ENCODE measurements around the gene CCDC15. TPM values are rescaled to one million over a fixed set of nuclear protein-coding genes. Genes with fewer than 3 reads are reported as not detected.

The CCDC15 gene
- total and polyA plus RNA-seq, 2 of the 4 experiments (the other 2 are of a cell fraction): 1.1 to 2.0 TPM

DNA sequence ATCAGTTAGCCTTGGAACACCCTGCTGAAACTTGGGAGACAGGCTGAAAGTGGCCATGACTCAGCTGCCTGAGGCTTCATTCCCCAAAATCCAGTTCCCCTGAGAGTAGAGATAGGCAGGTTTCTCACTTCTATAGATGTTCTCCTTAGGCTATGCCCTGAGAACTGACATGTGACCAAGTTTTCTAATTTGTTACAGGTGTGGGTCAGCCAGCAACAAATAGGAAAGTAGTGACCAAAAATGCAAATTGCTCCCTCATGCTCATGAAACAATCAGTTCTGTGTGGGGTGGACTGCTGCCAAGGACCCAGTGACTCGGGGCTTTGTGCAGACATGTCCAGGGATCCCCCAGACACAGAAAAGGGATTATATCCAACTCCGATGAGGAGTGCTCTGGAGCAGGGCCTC is 7.3 kb upstream of the CCDC15 start:
- H3K4me1 ChIP-seq (ENCODE audit: control insufficient read depth, insufficient read depth, low read length): 0 out of 2 replicates have a peak, but pooled peaks cover 2% of the 10 kb centered on the region
- DNase-seq (peak; percentile 40), ATAC-seq (ENCODE audit: low read depth) (peak; percentile 68)
- dilution Hi-C loops (cut with HindIII; ENCODE audit: low sequenced_read_pairs, unreplicated experiment): no loop called here
- H3K36me3 ChIP-seq (ENCODE audit: control insufficient read depth, insufficient read depth, low read length): no peaks in the 10 kb centered on the region
- in situ Hi-C loops (cut with MboI; ENCODE audit: low sequenced_read_pairs): no loop called here
- ChIA-PET POLR2A (ENCODE audit: unreplicated experiment) (no interaction called here), CTCF (no interaction called here)
- no peaks in the 10 kb centered on the region for H3K9me3 ChIP-seq (ENCODE audit: control insufficient read depth, insufficient read depth, low read length)
- TF ChIP-seq MAFK (IDR thresholded peaks at IDR 0.05; ENCODE audit: low read depth, low read length): no peak
- no peak for TF ChIP-seq RAD21 (IDR thresholded peaks at IDR 0.05; ENCODE audit: low read length)
- TF ChIP-seq, protein P1, sequence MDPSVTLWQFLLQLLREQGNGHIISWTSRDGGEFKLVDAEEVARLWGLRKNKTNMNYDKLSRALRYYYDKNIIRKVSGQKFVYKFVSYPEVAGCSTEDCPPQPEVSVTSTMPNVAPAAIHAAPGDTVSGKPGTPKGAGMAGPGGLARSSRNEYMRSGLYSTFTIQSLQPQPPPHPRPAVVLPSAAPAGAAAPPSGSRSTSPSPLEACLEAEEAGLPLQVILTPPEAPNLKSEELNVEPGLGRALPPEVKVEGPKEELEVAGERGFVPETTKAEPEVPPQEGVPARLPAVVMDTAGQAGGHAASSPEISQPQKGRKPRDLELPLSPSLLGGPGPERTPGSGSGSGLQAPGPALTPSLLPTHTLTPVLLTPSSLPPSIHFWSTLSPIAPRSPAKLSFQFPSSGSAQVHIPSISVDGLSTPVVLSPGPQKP (IDR thresholded peaks at IDR 0.05; ENCODE audit: borderline replicate concordance, low read depth, low read length): no peak
- TF ChIP-seq, protein P2, sequence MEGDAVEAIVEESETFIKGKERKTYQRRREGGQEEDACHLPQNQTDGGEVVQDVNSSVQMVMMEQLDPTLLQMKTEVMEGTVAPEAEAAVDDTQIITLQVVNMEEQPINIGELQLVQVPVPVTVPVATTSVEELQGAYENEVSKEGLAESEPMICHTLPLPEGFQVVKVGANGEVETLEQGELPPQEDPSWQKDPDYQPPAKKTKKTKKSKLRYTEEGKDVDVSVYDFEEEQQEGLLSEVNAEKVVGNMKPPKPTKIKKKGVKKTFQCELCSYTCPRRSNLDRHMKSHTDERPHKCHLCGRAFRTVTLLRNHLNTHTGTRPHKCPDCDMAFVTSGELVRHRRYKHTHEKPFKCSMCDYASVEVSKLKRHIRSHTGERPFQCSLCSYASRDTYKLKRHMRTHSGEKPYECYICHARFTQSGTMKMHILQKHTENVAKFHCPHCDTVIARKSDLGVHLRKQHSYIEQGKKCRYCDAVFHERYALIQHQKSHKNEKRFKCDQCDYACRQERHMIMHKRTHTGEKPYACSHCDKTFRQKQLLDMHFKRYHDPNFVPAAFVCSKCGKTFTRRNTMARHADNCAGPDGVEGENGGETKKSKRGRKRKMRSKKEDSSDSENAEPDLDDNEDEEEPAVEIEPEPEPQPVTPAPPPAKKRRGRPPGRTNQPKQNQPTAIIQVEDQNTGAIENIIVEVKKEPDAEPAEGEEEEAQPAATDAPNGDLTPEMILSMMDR (conservative IDR thresholded peaks at IDR 0.05; ENCODE audit: low read depth, low read length): no peak
- no peak for TF ChIP-seq MAZ (IDR thresholded peaks at IDR 0.05; ENCODE audit: borderline replicate concordance, low read depth, low read length)
- no peak for TF ChIP-seq FOS (IDR thresholded peaks at IDR 0.05; ENCODE audit: low read depth, low read length)
- no peak for TF ChIP-seq CHD1 (IDR thresholded peaks at IDR 0.05; ENCODE audit: low read depth, low read length)
- no peak for TF ChIP-seq BHLHE40 (IDR thresholded peaks at IDR 0.05; ENCODE audit: low read depth, low read length)
- no peak for TF ChIP-seq CEBPB (IDR thresholded peaks at IDR 0.05; ENCODE audit: low read depth, low read length)
- no peak for TF ChIP-seq MXI1 (IDR thresholded peaks at IDR 0.05; ENCODE audit: borderline replicate concordance, low read depth, low read length)
- TF ChIP-seq RFX5 (IDR thresholded peaks at IDR 0.05; ENCODE audit: low read depth, low read length): no peak
- TF ChIP-seq NFE2L2 (IDR thresholded peaks at IDR 0.05; ENCODE audit: low read depth, low read length): no peak
- TF ChIP-seq, protein P3, sequence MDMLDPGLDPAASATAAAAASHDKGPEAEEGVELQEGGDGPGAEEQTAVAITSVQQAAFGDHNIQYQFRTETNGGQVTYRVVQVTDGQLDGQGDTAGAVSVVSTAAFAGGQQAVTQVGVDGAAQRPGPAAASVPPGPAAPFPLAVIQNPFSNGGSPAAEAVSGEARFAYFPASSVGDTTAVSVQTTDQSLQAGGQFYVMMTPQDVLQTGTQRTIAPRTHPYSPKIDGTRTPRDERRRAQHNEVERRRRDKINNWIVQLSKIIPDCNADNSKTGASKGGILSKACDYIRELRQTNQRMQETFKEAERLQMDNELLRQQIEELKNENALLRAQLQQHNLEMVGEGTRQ (IDR thresholded peaks at IDR 0.05; ENCODE audit: low read depth, low read length): no peak
- H2AK9ac ChIP-seq (replicated peaks; ENCODE audit: low read depth, low read length, poor library complexity): no peak overlapping the region
- peak overlapping the region; percentile 42; the same call in 1 of the 2 replicates for H2BK120ac ChIP-seq (ENCODE audit: low read depth, low read length)
- 0 out of 2 replicates have a peak overlapping the region, but pooled peaks have one; percentile 13 for H3K14ac ChIP-seq (replicated peaks; ENCODE audit: low read depth, low read length)
- peak overlapping the region; percentile 75 for H4K5ac ChIP-seq (ENCODE audit: low read depth, low read length)
- peak overlapping the region; percentile 7; the same call in 1 of the 2 replicates for H3K27ac ChIP-seq (ENCODE audit: insufficient read depth, low read length)
- no peak overlapping the region for H2AK5ac ChIP-seq (ENCODE audit: low read depth, low read length)
- H3K4ac ChIP-seq (ENCODE audit: low read depth, low read length): no peak overlapping the region
- H3K18ac ChIP-seq (ENCODE audit: low read depth, low read length): peak overlapping the region; percentile 20; the same call in 1 of the 2 replicates
- H3K4me3 ChIP-seq (ENCODE audit: insufficient read depth, low read depth, low read length): no peak overlapping the region
- H3K27me3 ChIP-seq (ENCODE audit: control insufficient read depth, insufficient read depth, low read length): no peaks in the 10 kb centered on the region
- peak overlapping the region; percentile 21; the same call in 1 of the 3 replicates for H2BK15ac ChIP-seq (ENCODE audit: low read depth, low read length)
- intact Hi-C loops (cut with micrococcal nuclease): no loop called here
- H3K23ac ChIP-seq (ENCODE audit: low read depth, low read length): no peak overlapping the region
- H3K9ac ChIP-seq (ENCODE audit: low read depth, low read length): no peak overlapping the region
- peak overlapping the region; percentile 80 for H2AFZ ChIP-seq (replicated peaks; ENCODE audit: low read length, poor library complexity)
- no peak overlapping the region; the same call in 1 of the 2 replicates for H4K91ac ChIP-seq (ENCODE audit: insufficient read depth, low read depth, low read length)
- no peaks in the 10 kb centered on the region for H3K9me1 ChIP-seq (ENCODE audit: insufficient read depth, low read length)
- peak overlapping the region in 1 of 2 experiments; percentile 24; a peak in 2 of 4 replicates for H4K8ac ChIP-seq (ENCODE audit: low read depth in 2 of 2, low read length in 2 of 2)
- H2BK5ac ChIP-seq (ENCODE audit: low read depth, low read length, poor library complexity, severe bottlenecking): no peak overlapping the region
- H3K4me2 ChIP-seq (ENCODE audit: low read depth, low read length): no peak overlapping the region
- H3K79me1 ChIP-seq (ENCODE audit: low read depth in 1 of 2, low read length in 2 of 2): no peaks in the 10 kb centered on the region
- no peak overlapping the region for H3K56ac ChIP-seq (ENCODE audit: extremely low read depth, insufficient read depth, low read length)
- 60% methylated on average over 1 of the region's 2 CpGs; no CpG with 5 or more reads in 1 of the 2 experiments for WGBS, 2 experiments (ENCODE audit: extremely low coverage in 2 of 2, insufficient read length in 1 of 2)
- H2BK20ac ChIP-seq (ENCODE audit: low read depth, low read length): peak overlapping the region; percentile 46; the same call in 1 of the 2 replicates
- H4K20me1 ChIP-seq (ENCODE audit: insufficient read depth, low read length): no peaks in the 10 kb centered on the region
- BruUV-seq (replicated peaks): no TSS peak

All from IMR-90 (cell line).